Stimulated activated CD8-positive, alpha-beta memory T cell treated with anti-CD3 and anti-CD28 coated beads, Interleukin-2, amount 100 ng/mL, for 48 hours (primary cell): ENCODE data around the gene PRSS38.

Experiments used
- DNase-seq, 2 donors: peaks; one replicate each; pipeline ENCODE4 v3.0.0-alpha.2; 2020; ENCODE audit warnings: low read depth in 2 of 2

PRSS38 gene

GRCh38 chr1:227779021-227779441, 36.4 kb upstream of the PRSS38 start:
- DNase-seq: no peak

GRCh38 chr1:227779685-227780084, 35.8 kb upstream of the PRSS38 start:
- no peak for DNase-seq

- DNase-seq: no peak
Observed at GRCh38 chr1:227780101-227781044, 35.1 kb upstream of the PRSS38 start.

GRCh38 chr1:227781314-227781930, 34.1 kb upstream of the PRSS38 start:
- no peak for DNase-seq

- DNase-seq: no peak
Observed at GRCh38 chr1:227782226-227782625, 33.2 kb upstream of the PRSS38 start.

GRCh38 chr1:227785094-227785804, 30.2 kb upstream of the PRSS38 start:
- DNase-seq: no peak

GRCh38 chr1:227785805-227786671, 29.4 kb upstream of the PRSS38 start:
- DNase-seq: no peak

- no peak for DNase-seq
Observed at GRCh38 chr1:227786673-227787512, 28.6 kb upstream of the PRSS38 start.

- peak; percentile 88 to 90 for DNase-seq
Observed at GRCh38 chr1:227787513-227788270, 27.8 kb upstream of the PRSS38 start.

GRCh38 chr1:227788271-227789083, 27.0 kb upstream of the PRSS38 start:
- DNase-seq: peak; percentile 58 to 63

- no peak for DNase-seq
Observed at GRCh38 chr1:227789084-227790033, 26.1 kb upstream of the PRSS38 start.

GRCh38 chr1:227790034-227790400, 25.5 kb upstream of the PRSS38 start:
- no peak for DNase-seq

- no peak for DNase-seq
Observed at GRCh38 chr1:227790868-227791267, 24.6 kb upstream of the PRSS38 start.

GRCh38 chr1:227791425-227792143, 23.9 kb upstream of the PRSS38 start:
- DNase-seq: no peak

GRCh38 chr1:227792216-227793078, 23.0 kb upstream of the PRSS38 start:
- no peak for DNase-seq
